Astrocyte (in vitro differentiated cells and primary cell): Measurements from ENCODE around the gene FEM1A. TPM values are rescaled to one million over a fixed set of nuclear protein-coding genes. Genes with fewer than 3 reads are reported as not detected.
A peak's percentile ranks its signal among the peaks of the same experiment; 100 is the strongest.

Experiments
- DNase-seq: peaks from one replicate; pipeline ENCODE4 v3.0.0-alpha.2; 2010; ENCODE audit warnings: low read depth
- FAIRE-seq: peaks from 2 replicates; lab custom pipeline; 2011; peaks lifted over from hg19 to GRCh38; lab: Jason Lieb, UNC
- H2AFZ ChIP-seq: 2 replicates; pipeline ENCODE4 v1.6.0; 2012; ENCODE audit warnings: low read depth, low read length, inconsistent platforms
- H3K27ac ChIP-seq: 2 replicates; pipeline ENCODE4 v1.5.1; 2011; ENCODE audit warnings: low read depth, low read length, inconsistent platforms
- H3K27me3 ChIP-seq: 2 replicates; pipeline ENCODE4 v1.6.0; 2011; ENCODE audit warnings: low read length, inconsistent platforms; ENCODE audit not compliant: insufficient read depth
- H3K36me3 ChIP-seq: 2 replicates; pipeline ENCODE4 v1.5.1; 2011; ENCODE audit warnings: low read length, inconsistent platforms; ENCODE audit not compliant: insufficient read depth
- H3K4me1 ChIP-seq: 2 replicates; pipeline ENCODE4 v1.5.1; 2011; ENCODE audit warnings: low read length, inconsistent platforms; ENCODE audit not compliant: insufficient read depth
- H3K4me2 ChIP-seq: 2 replicates; pipeline ENCODE4 v1.6.0; 2012; ENCODE audit warnings: low read length, inconsistent platforms
- H3K4me3 ChIP-seq: 2 replicates; pipeline ENCODE4 v1.5.1; 2011; ENCODE audit warnings: low read depth, mild to moderate bottlenecking, low read length, inconsistent platforms; ENCODE audit not compliant: insufficient read depth
- H3K79me2 ChIP-seq: 2 replicates; pipeline ENCODE4 v1.6.0; 2012; ENCODE audit warnings: mild to moderate bottlenecking, low read length, inconsistent platforms; ENCODE audit not compliant: insufficient read depth
- H3K9ac ChIP-seq: 2 replicates; pipeline ENCODE4 v1.6.0; 2012; ENCODE audit warnings: mild to moderate bottlenecking, low read length, inconsistent platforms
- H3K9me3 ChIP-seq: 2 replicates; pipeline ENCODE4 v1.5.1; 2012; ENCODE audit warnings: low read depth, mild to moderate bottlenecking, low read length, inconsistent platforms; ENCODE audit not compliant: insufficient read depth
- H4K20me1 ChIP-seq: 2 replicates; pipeline ENCODE4 v1.6.0; 2012; ENCODE audit warnings: low read length, inconsistent platforms; ENCODE audit not compliant: insufficient read depth
- H3K27ac Mint-ChIP-seq: one replicate; pipeline ENCODE4 v1.8.0; 2021; ENCODE audit warnings: mild to moderate bottlenecking, mixed read lengths; ENCODE audit not compliant: unreplicated experiment
- H3K27me3 Mint-ChIP-seq: one replicate; pipeline ENCODE4 v1.8.0; 2021; ENCODE audit warnings: low read depth, mixed read lengths; ENCODE audit not compliant: unreplicated experiment
- H3K36me3 Mint-ChIP-seq: one replicate; pipeline ENCODE4 v1.8.0; 2021; ENCODE audit warnings: low read depth, mixed read lengths; ENCODE audit not compliant: unreplicated experiment
- H3K4me1 Mint-ChIP-seq: one replicate; pipeline ENCODE4 v1.8.0; 2021; ENCODE audit warnings: low read depth, mixed read lengths; ENCODE audit not compliant: unreplicated experiment
- H3K4me3 Mint-ChIP-seq: one replicate; pipeline ENCODE4 v1.8.0; 2021; ENCODE audit warnings: mild to moderate bottlenecking, moderate library complexity, mixed read lengths; ENCODE audit not compliant: unreplicated experiment
- H3K9me3 Mint-ChIP-seq: one replicate; pipeline ENCODE4 v1.8.0; 2021; ENCODE audit warnings: mild to moderate bottlenecking, mixed read lengths; ENCODE audit not compliant: unreplicated experiment
- EZH2 ChIP-seq: IDR thresholded peaks from 2 replicates; pipeline ENCODE4 v1.6.1; 2012; ENCODE audit warnings: mild to moderate bottlenecking, low read length, inconsistent platforms; ENCODE audit not compliant: insufficient read depth
- total RNA-seq: library from RNA; stranded (reverse); gene quantifications from 2 replicates; pipeline ENCODE4 v1.2.1, GENCODE V29; 2021
- TF ChIP-seq, protein P1 (sequence below): IDR thresholded peaks from 2 replicates; pipeline ENCODE4 v1.5.1; 2011; ENCODE audit warnings: low read depth, mild to moderate bottlenecking, inconsistent platforms, low read length, moderate library complexity; ENCODE audit not compliant: insufficient read depth

FEM1A gene
- total RNA-seq, 1 donor from 2014 or later, result 12.0 TPM

DNA sequence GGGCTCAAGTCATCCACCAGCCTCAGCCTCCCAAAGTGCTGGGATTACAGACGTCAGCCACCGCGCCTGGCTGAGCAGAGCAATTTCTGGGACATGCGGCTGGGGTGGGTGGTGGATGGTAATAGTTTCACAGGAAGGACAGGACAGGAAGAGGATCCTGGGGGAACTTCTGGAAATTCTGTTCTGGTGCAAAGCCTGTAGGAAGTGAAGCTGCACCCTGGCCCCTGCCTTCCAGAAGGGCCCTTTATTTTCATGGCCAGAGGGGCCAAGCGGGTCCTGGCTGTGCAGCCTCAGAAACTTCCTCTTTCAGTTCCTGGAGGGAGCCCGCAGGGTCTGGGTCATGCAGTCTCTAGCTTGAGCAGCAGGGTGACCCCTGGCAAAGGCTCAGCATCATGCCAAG, 15.7 kb downstream of the FEM1A start:
- TF ChIP-seq EZH2, result no peak
- TF ChIP-seq, protein P1, sequence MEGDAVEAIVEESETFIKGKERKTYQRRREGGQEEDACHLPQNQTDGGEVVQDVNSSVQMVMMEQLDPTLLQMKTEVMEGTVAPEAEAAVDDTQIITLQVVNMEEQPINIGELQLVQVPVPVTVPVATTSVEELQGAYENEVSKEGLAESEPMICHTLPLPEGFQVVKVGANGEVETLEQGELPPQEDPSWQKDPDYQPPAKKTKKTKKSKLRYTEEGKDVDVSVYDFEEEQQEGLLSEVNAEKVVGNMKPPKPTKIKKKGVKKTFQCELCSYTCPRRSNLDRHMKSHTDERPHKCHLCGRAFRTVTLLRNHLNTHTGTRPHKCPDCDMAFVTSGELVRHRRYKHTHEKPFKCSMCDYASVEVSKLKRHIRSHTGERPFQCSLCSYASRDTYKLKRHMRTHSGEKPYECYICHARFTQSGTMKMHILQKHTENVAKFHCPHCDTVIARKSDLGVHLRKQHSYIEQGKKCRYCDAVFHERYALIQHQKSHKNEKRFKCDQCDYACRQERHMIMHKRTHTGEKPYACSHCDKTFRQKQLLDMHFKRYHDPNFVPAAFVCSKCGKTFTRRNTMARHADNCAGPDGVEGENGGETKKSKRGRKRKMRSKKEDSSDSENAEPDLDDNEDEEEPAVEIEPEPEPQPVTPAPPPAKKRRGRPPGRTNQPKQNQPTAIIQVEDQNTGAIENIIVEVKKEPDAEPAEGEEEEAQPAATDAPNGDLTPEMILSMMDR, result no peak
- Histone ChIP-seq H3K27me3 (no peaks in the 10 kb centered on the region), H2AFZ (no peak overlapping the region), H3K27ac (no peak overlapping the region), H4K20me1 (no peaks in the 10 kb centered on the region), H3K9me3 (no peaks in the 10 kb centered on the region), H3K9ac (no peak overlapping the region), H3K36me3 (no peaks in the 10 kb centered on the region), H3K4me1 (peaks cover 2% of the 10 kb centered on the region), H3K79me2 (no peaks in the 10 kb centered on the region), H3K4me3 (no peak overlapping the region), H3K4me2 (no peak overlapping the region)
- H3K4me1 Mint-ChIP-seq, result peaks cover 3% of the 10 kb centered on the region
- H3K27ac Mint-ChIP-seq, result no peak overlapping the region
- DNase-seq (no peak), FAIRE-seq (no peak)
- H3K36me3 Mint-ChIP-seq, result no peaks in the 10 kb centered on the region
- no peaks in the 10 kb centered on the region for H3K9me3 Mint-ChIP-seq
- H3K4me3 Mint-ChIP-seq, result no peak overlapping the region
- H3K27me3 Mint-ChIP-seq, result no peaks in the 10 kb centered on the region

DNA sequence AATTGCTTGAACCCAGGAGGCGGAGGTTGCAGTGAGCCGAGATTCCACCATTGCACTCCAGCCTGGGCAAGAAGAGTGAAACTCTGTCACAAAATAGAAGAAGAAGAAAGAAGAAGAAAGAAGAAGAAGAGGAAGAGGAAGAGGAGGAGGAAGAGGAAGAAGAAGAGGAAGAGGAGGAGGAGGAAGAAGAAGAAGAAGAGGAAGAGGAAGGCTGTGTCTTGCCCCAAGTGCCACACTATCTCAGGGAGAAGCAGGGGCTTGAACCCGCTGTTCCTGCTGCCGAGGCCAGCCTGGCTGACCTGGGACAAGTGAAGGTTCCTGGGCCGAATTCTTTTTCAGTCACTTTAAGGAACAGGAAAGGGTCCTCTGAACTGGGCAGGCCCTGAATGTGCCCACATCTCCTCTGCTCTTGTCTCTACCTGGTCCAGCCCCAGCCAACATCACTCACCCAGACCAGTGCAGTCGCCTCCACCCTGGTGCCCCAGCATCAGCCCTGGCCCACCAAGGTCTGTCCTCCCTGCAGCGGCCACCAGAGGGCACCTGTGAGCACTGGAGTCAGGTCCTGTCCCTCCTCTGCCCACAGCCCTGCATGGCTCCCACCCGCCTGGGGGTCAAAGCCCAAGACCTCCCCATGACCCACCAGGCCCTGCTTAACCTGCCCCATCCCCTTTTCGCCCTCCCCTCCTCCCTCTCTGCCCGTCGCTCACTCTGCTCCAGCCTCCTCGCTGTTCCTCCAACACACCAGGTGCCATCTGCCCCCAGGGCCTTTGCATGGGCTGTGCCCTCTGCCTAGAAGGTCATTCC, 20.0 kb downstream of the FEM1A start:
- H2AFZ ChIP-seq, result no peak overlapping the region
- TF ChIP-seq, protein P1, result peak; percentile 63
- no peak for TF ChIP-seq EZH2
- no peak overlapping the region for H3K4me2 ChIP-seq
- no peak overlapping the region for H3K9ac ChIP-seq
- Mint-ChIP-seq H3K27ac (peak overlapping the region; percentile 100), H3K9me3 (no peaks in the 10 kb centered on the region), H3K4me3 (no peak overlapping the region), H3K4me1 (peaks cover 9% of the 10 kb centered on the region), H3K36me3 (peaks cover 3% of the 10 kb centered on the region), H3K27me3 (no peaks in the 10 kb centered on the region)
- DNase-seq, result no peak
- peaks cover under 1% of the 10 kb centered on the region for H3K36me3 ChIP-seq
- H3K4me3 ChIP-seq, result no peak overlapping the region
- no peaks in the 10 kb centered on the region for H3K27me3 ChIP-seq
- no peak for FAIRE-seq
- H4K20me1 ChIP-seq, result no peaks in the 10 kb centered on the region
- H3K4me1 ChIP-seq, result peaks cover 13% of the 10 kb centered on the region
- H3K27ac ChIP-seq, result peak overlapping the region; percentile 21
- no peaks in the 10 kb centered on the region for H3K79me2 ChIP-seq
- no peaks in the 10 kb centered on the region for H3K9me3 ChIP-seq
